Neural cell (in vitro differentiated cells): Measurements from ENCODE around the gene TCFL5.

Experiments
- CTCF ChIP-seq: fragments of 450-650 bp; IDR thresholded peaks from 2 replicates; pipeline ENCODE4 v1.5.1; 2014; ENCODE audit warnings: antibody characterized with exemption, mild to moderate bottlenecking, moderate library complexity; ENCODE audit not compliant: poor library complexity, severe bottlenecking
- RAD21 ChIP-seq: fragments of 450-650 bp; conservative IDR thresholded peaks from 2 replicates; pipeline ENCODE4 v1.6.1; 2014; ENCODE audit warnings: antibody characterized with exemption, mild to moderate bottlenecking, moderate library complexity
- REST ChIP-seq: IDR thresholded peaks from 2 replicates; pipeline ENCODE4 v1.6.1; 2012; ENCODE audit warnings: borderline replicate concordance
- TAF1 ChIP-seq: IDR thresholded peaks from 2 replicates; pipeline ENCODE4 v1.6.1; 2012; ENCODE audit warnings: low read depth

- TF ChIP-seq CTCF (no peak), TAF1 (no peak), RAD21 (no peak), REST (no peak)
Measured at GRCh38 chr20:62835931-62836861, 25.4 kb downstream of the TCFL5 start.
